HG03571 (cell line): ENCODE data around the gene GFRA1.

Experiments used
- ATAC-seq: cut with Tn5 transposase; IDR thresholded peaks from one replicate; pipeline ENCODE4 v1.9.1; 2021; ENCODE audit not compliant: unreplicated experiment

The GFRA1 gene

GRCh38 chr10:116271593-116272439, 1.2 kb downstream of the GFRA1 start:
- no peak for ATAC-seq

- no peak for ATAC-seq
Observed at GRCh38 chr10:116270771-116271592, 2.0 kb downstream of the GFRA1 start.

- ATAC-seq = no peak
Observed at GRCh38 chr10:116270126-116270770, 2.8 kb downstream of the GFRA1 start.

- ATAC-seq = no peak
Observed at GRCh38 chr10:116269619-116270018, 3.4 kb downstream of the GFRA1 start.

- ATAC-seq = no peak
Observed at GRCh38 chr10:116268976-116269375, 4.0 kb downstream of the GFRA1 start.

GRCh38 chr10:116265686-116266085, 7.3 kb downstream of the GFRA1 start:
- ATAC-seq = no peak

GRCh38 chr10:116263870-116264655, 8.9 kb downstream of the GFRA1 start:
- no peak for ATAC-seq

GRCh38 chr10:116262678-116263077, 10.3 kb downstream of the GFRA1 start:
- no peak for ATAC-seq

- no peak for ATAC-seq
Observed at GRCh38 chr10:116260599-116260998, 12.4 kb downstream of the GFRA1 start.

- no peak for ATAC-seq
Observed at GRCh38 chr10:116259638-116260037, 13.4 kb downstream of the GFRA1 start.

- no peak for ATAC-seq
Observed at GRCh38 chr10:116257785-116258184, 15.2 kb downstream of the GFRA1 start.

- no peak for ATAC-seq
Observed at GRCh38 chr10:116256752-116257259, 16.2 kb downstream of the GFRA1 start.

GRCh38 chr10:116255886-116256751, 16.9 kb downstream of the GFRA1 start:
- no peak for ATAC-seq

GRCh38 chr10:116254422-116255155, 18.4 kb downstream of the GFRA1 start:
- ATAC-seq = no peak

- ATAC-seq = no peak
Observed at GRCh38 chr10:116253716-116254115, 19.3 kb downstream of the GFRA1 start.

GRCh38 chr10:116251602-116252395, 21.2 kb downstream of the GFRA1 start:
- no peak for ATAC-seq

GRCh38 chr10:116247691-116248090, 25.3 kb downstream of the GFRA1 start:
- no peak for ATAC-seq

GRCh38 chr10:116246263-116246662, 26.7 kb downstream of the GFRA1 start:
- no peak for ATAC-seq
